Karpas-422 (cell line): ENCODE measurements around the gene CEBPA. TPM values are rescaled to one million over a fixed set of nuclear protein-coding genes. Genes with fewer than 3 reads are reported as not detected.

Source experiments
- DNase-seq: peaks from one replicate; pipeline ENCODE4 v3.0.0-alpha.2; 2015
- H2AFZ ChIP-seq: fragments of 200-600 bp; sonication (generic); 2 replicates; pipeline ENCODE4 v1.6.1; 2014; ENCODE audit warnings: antibody characterized with exemption, low read length, mixed read lengths
- H3K27ac ChIP-seq: fragments of 200-600 bp; sonication (generic); 2 replicates; pipeline ENCODE4 v1.5.1; 2014; ENCODE audit warnings: mild to moderate bottlenecking, low read length, moderate library complexity
- H3K27me3 ChIP-seq: fragments of 200-600 bp; sonication (generic); 2 replicates; pipeline ENCODE4 v1.6.1; 2014; ENCODE audit warnings: low read length, mixed read lengths
- H3K36me3 ChIP-seq: fragments of 200-600 bp; sonication (generic); 2 replicates; pipeline ENCODE4 v1.6.1; 2014; ENCODE audit warnings: low read length, mixed read lengths; ENCODE audit not compliant: insufficient read depth
- H3K4me1 ChIP-seq: fragments of 200-600 bp; sonication (generic); 2 replicates; pipeline ENCODE4 v1.6.1; 2014; ENCODE audit warnings: mild to moderate bottlenecking, low read length, mixed read lengths
- H3K4me2 ChIP-seq: fragments of 200-600 bp; sonication (generic); 2 replicates; pipeline ENCODE4 v1.6.1; 2014; ENCODE audit warnings: low read length, low read depth, mild to moderate bottlenecking; ENCODE audit not compliant: poor library complexity, severe bottlenecking
- H3K4me3 ChIP-seq: fragments of 200-600 bp; sonication (generic); 2 replicates; pipeline ENCODE4 v1.5.1; 2014; ENCODE audit warnings: mild to moderate bottlenecking, antibody characterized with exemption, low read length, mixed read lengths
- H3K79me2 ChIP-seq: fragments of 200-600 bp; sonication (generic); 2 replicates; pipeline ENCODE4 v1.6.1; 2014; ENCODE audit warnings: mild to moderate bottlenecking, low read length, mixed read lengths
- H3K9ac ChIP-seq: fragments of 200-600 bp; sonication (generic); 2 replicates; pipeline ENCODE4 v1.6.0; 2014; ENCODE audit warnings: low read length
- H3K9me2 ChIP-seq: fragments of 200-600 bp; sonication (generic), shearing (Covaris generic); replicated peaks from 2 replicates; pipeline ENCODE4 v1.6.0; 2014; ENCODE audit warnings: mild to moderate bottlenecking, low read length, moderate library complexity; ENCODE audit not compliant: insufficient read depth
- H3K9me3 ChIP-seq: fragments of 300-700, 200-600 bp; sonication (generic); 2 replicates; pipeline ENCODE4 v1.6.1; 2014; ENCODE audit warnings: low read length, mixed read lengths
- H4K20me1 ChIP-seq: fragments of 200-600 bp; sonication (generic); 2 replicates; pipeline ENCODE4 v1.6.1; 2014; ENCODE audit warnings: mild to moderate bottlenecking, antibody characterized with exemption, low read length, low read depth; ENCODE audit not compliant: insufficient read depth
- total RNA-seq: library from RNA; depleted of rRNA; stranded (reverse); fragments of >200 nt; shearing (Covaris generic); gene quantifications from 2 replicates; pipeline ENCODE4 v1.2.3, GENCODE V29; 2014; ENCODE audit warnings: low replicate concordance

CEBPA gene
- total RNA-seq, 1 experiment from 2014 or later, result not detected

DNA sequence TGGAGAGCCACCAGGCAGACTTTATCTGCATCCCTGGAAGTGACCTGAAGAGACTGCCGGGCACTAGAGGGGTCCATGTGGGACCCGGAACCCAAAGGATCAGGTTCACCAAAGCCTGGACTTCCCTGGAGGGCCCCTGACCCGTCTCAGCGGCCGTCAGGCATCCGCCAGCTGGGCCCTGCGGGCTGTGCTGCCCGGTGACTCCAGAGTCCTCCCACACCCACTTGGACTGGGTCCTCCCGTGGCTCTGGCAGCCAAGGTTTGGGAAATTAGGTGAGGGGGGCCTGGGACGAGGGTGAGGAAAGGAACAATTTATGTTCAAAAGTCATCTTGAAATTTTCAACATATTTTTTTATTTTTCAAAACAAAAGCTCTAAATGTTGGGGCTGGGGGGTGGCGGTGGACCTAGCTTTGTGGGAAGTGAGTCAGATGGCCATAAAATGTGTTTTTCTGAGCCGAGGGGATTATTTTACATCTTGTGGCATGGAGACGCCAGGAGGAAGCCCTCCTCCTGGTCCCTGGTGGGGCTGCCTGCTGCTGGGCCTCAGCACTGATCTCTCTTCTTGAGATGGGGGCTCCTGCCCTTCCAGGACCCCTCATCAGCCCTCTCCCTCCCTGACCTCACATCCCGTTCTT, 20.2 kb downstream of the CEBPA start:
- Histone ChIP-seq H3K4me1 (no peaks in the 10 kb centered on the region), H3K9me3 (no peaks in the 10 kb centered on the region), H3K27ac (no peak overlapping the region), H3K9me2 (no peaks in the 10 kb centered on the region), H3K79me2 (no peaks in the 10 kb centered on the region), H3K9ac (no peak overlapping the region), H2AFZ (no peak overlapping the region), H3K27me3 (no peaks in the 10 kb centered on the region), H4K20me1 (no peaks in the 10 kb centered on the region), H3K36me3 (no peaks in the 10 kb centered on the region), H3K4me3 (no peak overlapping the region), H3K4me2 (no peak overlapping the region)
- DNase-seq, result no peak

DNA sequence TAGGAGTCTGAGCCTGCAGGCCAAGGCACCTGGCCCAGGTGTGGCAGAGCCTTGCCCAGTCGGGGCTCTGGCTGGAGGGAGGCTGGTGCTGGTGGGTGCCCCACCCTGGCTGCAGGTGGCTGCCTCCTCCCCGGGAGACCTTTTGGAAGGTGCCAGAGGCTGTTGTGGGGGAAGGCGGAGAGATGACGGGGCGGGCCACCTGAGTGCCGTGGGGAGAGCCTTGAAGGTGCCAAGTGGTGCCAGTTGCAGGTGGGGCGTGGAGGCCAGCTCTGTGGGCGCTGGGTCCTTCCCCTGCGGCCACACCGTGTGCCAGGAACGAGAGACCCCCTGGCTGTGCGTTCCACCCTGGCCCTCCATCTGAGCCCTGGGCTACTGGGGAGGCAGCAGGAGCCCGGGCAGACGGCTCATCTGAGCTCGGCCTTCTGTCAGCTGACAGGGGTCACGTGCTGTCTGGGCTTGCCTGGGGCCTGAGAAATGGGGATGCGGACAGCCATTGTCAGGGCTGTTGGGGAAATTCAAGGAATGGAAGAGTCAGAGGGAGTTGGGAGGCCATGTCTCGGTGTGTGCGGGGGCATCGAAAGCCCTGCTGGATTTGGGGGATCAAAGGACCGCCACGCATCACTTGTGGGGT, 20.9 kb downstream of the CEBPA start:
- DNase-seq, result no peak
- Histone ChIP-seq H3K27me3 (no peaks in the 10 kb centered on the region), H3K4me2 (no peak overlapping the region), H3K9ac (no peak overlapping the region), H2AFZ (no peak overlapping the region), H3K4me1 (no peaks in the 10 kb centered on the region), H3K79me2 (no peaks in the 10 kb centered on the region), H3K9me2 (no peaks in the 10 kb centered on the region), H3K36me3 (no peaks in the 10 kb centered on the region), H3K4me3 (no peak overlapping the region), H3K9me3 (no peaks in the 10 kb centered on the region), H3K27ac (no peak overlapping the region), H4K20me1 (no peaks in the 10 kb centered on the region)

DNA sequence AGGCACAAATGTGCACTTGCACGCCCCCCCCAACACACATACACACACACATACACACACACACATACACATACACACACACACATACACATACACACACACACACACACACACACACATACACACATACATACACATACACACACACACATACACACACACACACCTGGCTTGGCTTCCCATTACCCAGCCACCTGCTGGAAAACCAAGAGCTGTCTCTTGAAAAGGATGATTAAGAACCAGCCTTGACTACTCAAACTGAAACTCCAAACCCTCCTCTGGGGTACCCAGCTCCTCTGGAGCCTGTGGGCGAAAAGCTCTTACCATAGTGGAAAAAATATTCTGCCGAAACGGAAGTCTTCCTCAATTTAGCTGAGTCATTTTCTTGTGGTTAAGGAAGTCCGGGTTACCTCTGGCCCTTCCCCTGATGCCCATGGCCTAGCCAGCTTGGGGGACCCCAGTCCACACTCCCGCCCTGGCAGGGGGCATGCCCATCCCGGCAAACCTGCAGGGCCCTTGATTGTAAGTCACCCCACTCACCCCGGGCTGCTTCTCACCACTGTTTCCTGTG, 21.9 kb downstream of the CEBPA start:
- no peaks in the 10 kb centered on the region for H3K9me2 ChIP-seq
- H3K79me2 ChIP-seq, result no peaks in the 10 kb centered on the region
- H3K27me3 ChIP-seq, result no peaks in the 10 kb centered on the region
- no peak overlapping the region for H3K9ac ChIP-seq
- H3K27ac ChIP-seq, result no peak overlapping the region
- no peak overlapping the region for H3K4me3 ChIP-seq
- DNase-seq, result no peak
- no peaks in the 10 kb centered on the region for H3K9me3 ChIP-seq
- no peaks in the 10 kb centered on the region for H3K36me3 ChIP-seq
- no peaks in the 10 kb centered on the region for H4K20me1 ChIP-seq
- no peak overlapping the region for H2AFZ ChIP-seq
- no peaks in the 10 kb centered on the region for H3K4me1 ChIP-seq
- no peak overlapping the region for H3K4me2 ChIP-seq

DNA sequence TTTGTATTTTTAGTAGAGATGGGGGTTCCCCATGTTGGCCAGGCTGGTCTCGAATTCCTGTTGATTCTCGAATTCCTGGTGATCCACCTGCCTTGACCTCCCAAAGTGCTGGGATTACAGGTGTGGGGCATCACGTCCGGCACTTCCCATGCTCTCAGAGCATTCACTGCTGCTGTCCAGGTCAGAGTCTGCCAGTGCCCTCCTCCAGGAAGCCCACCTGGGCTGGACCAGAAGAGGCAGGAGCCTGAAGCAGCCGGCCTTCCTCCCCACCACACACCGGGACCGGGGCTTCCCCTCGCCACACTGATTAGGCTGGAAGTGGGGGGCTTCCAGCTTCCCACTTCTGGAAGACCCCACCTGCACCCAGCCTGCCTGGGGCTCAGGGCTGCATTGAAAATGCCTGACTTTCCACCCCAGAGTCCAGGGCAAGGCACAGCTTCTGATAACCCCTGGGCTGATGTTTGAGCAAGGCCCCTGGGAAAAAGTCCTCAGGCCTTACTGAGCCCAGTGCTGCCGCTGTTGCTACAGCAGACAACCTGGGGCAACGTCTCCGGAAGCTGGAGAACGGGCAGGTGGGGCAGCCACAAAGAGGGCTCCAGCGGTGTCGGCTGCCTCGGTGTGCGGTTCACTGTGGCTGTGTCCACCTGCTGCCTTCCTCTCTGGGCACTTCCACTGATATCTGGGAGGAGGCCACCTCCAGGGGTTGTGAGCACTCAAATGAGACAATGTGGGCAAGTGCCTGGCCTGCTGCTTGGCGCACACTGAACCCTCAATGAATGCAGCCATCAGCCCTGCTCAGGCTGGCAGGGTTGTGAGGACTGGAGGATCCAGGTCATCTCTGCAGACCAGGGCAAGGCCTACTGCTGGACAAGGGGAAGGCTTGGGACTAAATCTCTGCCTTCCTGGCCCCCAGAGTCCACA, 22.6 kb downstream of the CEBPA start:
- Histone ChIP-seq H3K4me1 (no peaks in the 10 kb centered on the region), H3K4me2 (no peak overlapping the region), H3K27ac (no peak overlapping the region), H3K36me3 (no peaks in the 10 kb centered on the region), H3K9ac (no peak overlapping the region), H4K20me1 (no peaks in the 10 kb centered on the region), H3K79me2 (no peaks in the 10 kb centered on the region), H2AFZ (no peak overlapping the region), H3K9me3 (no peaks in the 10 kb centered on the region), H3K4me3 (no peak overlapping the region), H3K27me3 (no peaks in the 10 kb centered on the region), H3K9me2 (no peaks in the 10 kb centered on the region)
- no peak for DNase-seq

DNA sequence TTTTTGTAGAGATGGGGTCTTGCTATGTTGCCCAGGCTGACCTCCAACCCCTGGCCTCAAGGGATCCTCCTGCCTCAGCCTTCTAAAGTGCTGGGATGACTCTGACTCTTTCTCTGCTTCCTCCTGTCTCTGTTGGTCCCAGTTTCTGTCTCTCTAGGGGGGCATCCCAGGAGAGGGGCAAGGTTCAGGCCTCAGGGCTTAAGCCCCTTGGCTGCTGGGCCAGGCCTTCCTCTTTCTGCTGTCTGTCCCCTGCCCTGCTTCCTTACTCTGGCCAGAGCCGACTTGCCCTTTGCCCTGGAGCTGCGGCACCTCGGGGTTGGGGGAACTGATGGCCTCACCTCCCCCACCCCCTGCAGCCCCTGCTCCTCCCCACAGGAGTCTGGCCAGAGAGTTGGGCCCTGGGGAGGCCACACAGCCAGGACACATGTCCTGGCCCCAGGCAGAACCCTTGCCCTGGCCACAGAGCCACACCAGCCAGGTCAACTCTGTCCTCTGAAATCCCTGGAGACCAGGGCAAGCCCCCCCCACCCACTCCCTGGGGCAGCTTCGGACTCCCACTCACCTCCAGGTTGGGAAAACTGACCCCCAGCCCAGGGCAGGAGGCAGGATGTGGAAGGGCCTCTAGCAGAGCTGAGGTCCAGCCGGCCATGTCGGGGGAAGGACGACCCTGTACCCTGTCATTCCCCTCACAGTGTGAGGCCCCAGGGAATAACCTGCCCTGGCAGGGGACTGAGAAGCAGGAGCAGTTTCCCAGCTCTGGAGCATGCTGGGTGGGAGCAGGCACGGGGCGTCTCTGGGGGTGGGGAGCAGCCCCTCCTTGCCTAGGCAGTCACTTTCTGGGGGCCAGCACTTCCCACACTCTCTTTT, 23.7 kb downstream of the CEBPA start:
- Histone ChIP-seq H4K20me1 (no peaks in the 10 kb centered on the region), H2AFZ (no peak overlapping the region), H3K9ac (no peak overlapping the region), H3K27ac (no peak overlapping the region), H3K27me3 (no peaks in the 10 kb centered on the region), H3K4me2 (no peak overlapping the region), H3K9me3 (no peaks in the 10 kb centered on the region), H3K4me3 (no peak overlapping the region), H3K9me2 (no peaks in the 10 kb centered on the region), H3K36me3 (no peaks in the 10 kb centered on the region), H3K4me1 (no peaks in the 10 kb centered on the region), H3K79me2 (no peaks in the 10 kb centered on the region)
- no peak for DNase-seq

DNA sequence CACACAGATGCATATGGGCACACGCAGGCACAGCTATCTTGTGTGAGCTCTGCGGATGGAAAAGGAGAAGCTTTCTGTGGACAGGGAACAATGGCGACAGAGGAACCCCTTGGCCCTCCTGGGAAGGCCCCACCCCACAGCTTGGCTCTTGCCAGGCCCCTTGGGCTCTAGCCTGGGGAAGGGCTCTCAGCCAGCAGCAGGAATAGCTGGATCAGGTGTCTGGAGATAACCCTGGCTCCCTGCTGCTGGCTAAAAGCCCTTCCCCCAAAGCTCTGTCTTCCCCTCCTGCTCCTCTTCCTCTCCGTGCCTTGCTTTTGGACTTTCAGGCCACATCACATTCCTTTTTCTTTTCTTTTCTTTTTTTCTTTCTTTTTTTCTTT, 24.3 kb downstream of the CEBPA start:
- no peak for DNase-seq
- H4K20me1 ChIP-seq, result no peaks in the 10 kb centered on the region
- H3K79me2 ChIP-seq, result no peaks in the 10 kb centered on the region
- no peak overlapping the region for H3K4me2 ChIP-seq
- no peak overlapping the region for H2AFZ ChIP-seq
- H3K9me2 ChIP-seq, result no peaks in the 10 kb centered on the region
- no peaks in the 10 kb centered on the region for H3K9me3 ChIP-seq
- H3K9ac ChIP-seq, result no peak overlapping the region
- H3K27ac ChIP-seq, result no peak overlapping the region
- no peaks in the 10 kb centered on the region for H3K27me3 ChIP-seq
- no peaks in the 10 kb centered on the region for H3K36me3 ChIP-seq
- H3K4me1 ChIP-seq, result no peaks in the 10 kb centered on the region
- H3K4me3 ChIP-seq, result no peak overlapping the region

DNA sequence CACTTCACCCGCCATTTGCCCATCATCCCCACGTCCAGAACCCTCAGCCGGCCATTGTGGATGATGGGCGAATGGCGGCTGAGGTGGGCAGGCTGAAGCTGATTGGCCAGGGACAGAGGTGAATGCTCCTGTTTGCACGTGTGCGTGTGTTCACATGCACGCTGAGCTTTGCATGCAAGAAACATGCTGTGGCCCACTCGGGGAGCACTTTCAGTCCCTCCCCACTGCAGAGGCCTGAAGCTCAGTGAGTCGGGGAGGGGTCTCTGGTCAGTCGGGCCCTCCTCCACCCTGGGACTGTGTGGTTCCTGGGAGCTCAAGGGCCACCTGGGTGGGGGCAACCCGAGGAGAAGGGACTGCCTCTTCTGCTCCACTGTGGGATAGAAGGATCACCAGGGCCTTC, 24.9 kb downstream of the CEBPA start:
- H3K4me3 ChIP-seq, result no peak overlapping the region
- H3K4me2 ChIP-seq, result no peak overlapping the region
- H3K79me2 ChIP-seq, result no peaks in the 10 kb centered on the region
- H3K4me1 ChIP-seq, result no peaks in the 10 kb centered on the region
- no peaks in the 10 kb centered on the region for H4K20me1 ChIP-seq
- DNase-seq, result no peak
- no peaks in the 10 kb centered on the region for H3K9me3 ChIP-seq
- no peak overlapping the region for H3K27ac ChIP-seq
- H3K27me3 ChIP-seq, result no peaks in the 10 kb centered on the region
- H2AFZ ChIP-seq, result no peak overlapping the region
- H3K9ac ChIP-seq, result no peak overlapping the region
- H3K9me2 ChIP-seq, result no peaks in the 10 kb centered on the region
- no peaks in the 10 kb centered on the region for H3K36me3 ChIP-seq
